ENCODE results near the gene ZFAND3. TPM values are rescaled to one million over a fixed set of nuclear protein-coding genes. Genes with fewer than 3 reads are reported as not detected.
"Not testable (repeated sequence)": the region's sequence is repeated elsewhere in the genome, so short reads cannot be mapped to it uniquely, and the experiment has no call there.

Gene ZFAND3
- polyA plus RNA-seq, 3 donors from 2014 or later = 3.1 to 10.2 (median 3.9) TPM

DNA sequence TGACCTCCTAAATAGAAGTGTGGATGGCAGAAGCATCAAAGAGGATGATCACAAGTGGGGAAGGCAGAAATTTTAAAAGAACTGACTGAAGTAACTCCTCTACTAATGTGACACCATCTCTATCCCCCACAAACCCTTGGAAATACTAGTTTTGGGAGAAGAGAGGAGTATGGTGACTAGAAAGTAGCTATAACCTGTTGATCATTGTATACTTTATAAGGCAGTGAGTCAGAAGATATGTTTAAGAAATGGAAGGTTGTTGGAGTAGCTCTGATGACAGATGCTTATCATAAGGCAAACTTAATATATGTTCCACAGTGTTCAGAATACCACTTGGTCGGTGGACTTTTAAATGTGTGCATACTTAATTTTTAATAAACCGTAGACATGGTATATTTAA is 116.6 kb downstream of the ZFAND3 start:
- H3K27ac Mint-ChIP-seq = peak overlapping the region in 5 of 6 donors; percentile 34 to 80 (median 58)
- DNase-seq = no peak
- H3K27me3 Mint-ChIP-seq (ENCODE audit: low read depth in 3 of 3) = peaks cover 0 to 2% (median 0%) of the 10 kb centered on the region in 3 donors
- peaks cover 51 to 71% of the 10 kb centered on the region in 2 donors for H3K4me1 Mint-ChIP-seq
- no peaks in the 10 kb centered on the region for H3K9me3 Mint-ChIP-seq
- peaks cover 0 to 6% (median 0%) of the 10 kb centered on the region in 3 donors for H3K36me3 Mint-ChIP-seq
- peak overlapping the region in 4 of 5 donors; percentile 5 to 54 (median 35) for H3K4me3 Mint-ChIP-seq

DNA sequence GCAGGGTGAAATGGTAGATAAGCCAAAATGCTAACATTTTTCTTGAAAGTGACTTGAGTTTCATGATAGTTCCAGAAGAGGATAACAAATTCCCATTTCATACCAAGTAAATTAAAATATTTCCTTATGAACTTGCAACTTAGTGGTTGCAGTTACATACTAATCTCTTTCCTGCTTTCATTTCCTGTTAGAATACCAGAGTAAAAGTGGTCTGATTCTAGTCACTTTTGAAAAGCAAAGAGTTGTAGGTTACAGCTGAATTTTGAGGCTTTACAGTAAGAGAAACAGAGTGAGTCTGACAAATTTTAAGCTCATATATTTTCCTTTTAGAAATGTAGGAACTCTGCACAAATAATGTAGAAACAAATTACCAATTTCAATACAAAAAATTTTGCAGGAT is 117.4 kb downstream of the ZFAND3 start:
- Mint-ChIP-seq H3K4me1 (peaks cover 48 to 63% of the 10 kb centered on the region in 2 donors), H3K27me3 (ENCODE audit: low read depth in 3 of 3) (no peaks in the 10 kb centered on the region), H3K36me3 (peaks cover 0 to 6% (median 0%) of the 10 kb centered on the region in 3 donors), H3K27ac (peak overlapping the region; percentile 9 to 77 (median 50)), H3K9me3 (no peaks in the 10 kb centered on the region), H3K4me3 (peak overlapping the region; percentile 34 to 63 (median 51))
- peak in 1 of 3 donors; percentile 14 for DNase-seq

GRCh38 chr6:37938909-37939308 is 119.4 kb downstream of the ZFAND3 start:
- no peaks in the 10 kb centered on the region for H3K9me3 Mint-ChIP-seq
- H3K27ac Mint-ChIP-seq = peak overlapping the region in 3 of 6 donors; percentile 5 to 46 (median 44)
- H3K36me3 Mint-ChIP-seq = peaks cover 0 to 3% (median 0%) of the 10 kb centered on the region in 3 donors
- H3K27me3 Mint-ChIP-seq (ENCODE audit: low read depth in 3 of 3) = no peaks in the 10 kb centered on the region
- H3K4me3 Mint-ChIP-seq = peak overlapping the region in 1 of 5 donors; percentile 49
- H3K4me1 Mint-ChIP-seq = peaks cover 51 to 63% of the 10 kb centered on the region in 2 donors
- no peak for DNase-seq

- Mint-ChIP-seq H3K36me3 (no peaks in the 10 kb centered on the region), H3K9me3 (no peaks in the 10 kb centered on the region), H3K27ac (no peak overlapping the region), H3K4me3 (no peak overlapping the region), H3K27me3 (ENCODE audit: low read depth in 3 of 3) (no peaks in the 10 kb centered on the region), H3K4me1 (peaks cover 43 to 71% of the 10 kb centered on the region in 2 donors)
- DNase-seq = no peak
These were observed 120.7 kb downstream of the ZFAND3 start for GRCh38 chr6:37940074-37940847.

DNA sequence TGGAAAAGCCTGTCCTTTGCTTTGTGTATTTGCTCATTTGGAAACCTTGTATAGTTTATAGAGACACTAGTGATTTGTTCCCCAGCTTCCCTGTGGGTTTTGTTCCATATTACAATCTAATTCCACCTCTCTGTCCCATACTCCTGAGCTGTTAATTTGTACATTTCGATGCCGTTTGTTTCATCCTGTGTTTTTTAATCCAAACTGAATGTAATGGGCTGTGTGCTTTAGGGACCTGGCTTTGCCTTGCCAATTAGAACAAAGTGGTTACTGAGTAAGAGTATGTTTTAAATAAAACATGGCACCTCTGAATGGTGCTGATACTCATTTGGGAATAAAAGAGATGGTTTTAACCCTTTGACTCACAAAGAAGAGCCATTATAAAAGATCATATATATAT is 122.3 kb downstream of the ZFAND3 start:
- peaks cover 27 to 72% of the 10 kb centered on the region in 2 donors for H3K4me1 Mint-ChIP-seq
- H3K9me3 Mint-ChIP-seq = no peaks in the 10 kb centered on the region
- no peaks in the 10 kb centered on the region for H3K36me3 Mint-ChIP-seq
- H3K4me3 Mint-ChIP-seq = no peak overlapping the region
- H3K27ac Mint-ChIP-seq = no peak overlapping the region
- H3K27me3 Mint-ChIP-seq (ENCODE audit: low read depth in 3 of 3) = no peaks in the 10 kb centered on the region
- no peak for DNase-seq

- Mint-ChIP-seq H3K27ac (peak overlapping the region in 2 of 6 donors; percentile 30 to 46), H3K36me3 (no peaks in the 10 kb centered on the region), H3K27me3 (ENCODE audit: low read depth in 3 of 3) (no peaks in the 10 kb centered on the region), H3K9me3 (no peaks in the 10 kb centered on the region), H3K4me3 (no peak overlapping the region), H3K4me1 (peaks cover 18 to 69% of the 10 kb centered on the region in 2 donors)
- no peak for DNase-seq
These were observed 123.3 kb downstream of the ZFAND3 start for GRCh38 chr6:37942606-37943376.

- no peak for DNase-seq
- Mint-ChIP-seq H3K4me1 (peaks cover 10 to 67% of the 10 kb centered on the region in 2 donors), H3K4me3 (no peak overlapping the region), H3K27me3 (ENCODE audit: low read depth in 3 of 3) (no peaks in the 10 kb centered on the region), H3K9me3 (no peaks in the 10 kb centered on the region), H3K27ac (peak overlapping the region in 1 of 6 donors; percentile 34), H3K36me3 (no peaks in the 10 kb centered on the region)
These were observed 124.0 kb downstream of the ZFAND3 start for GRCh38 chr6:37943436-37944058.

DNA sequence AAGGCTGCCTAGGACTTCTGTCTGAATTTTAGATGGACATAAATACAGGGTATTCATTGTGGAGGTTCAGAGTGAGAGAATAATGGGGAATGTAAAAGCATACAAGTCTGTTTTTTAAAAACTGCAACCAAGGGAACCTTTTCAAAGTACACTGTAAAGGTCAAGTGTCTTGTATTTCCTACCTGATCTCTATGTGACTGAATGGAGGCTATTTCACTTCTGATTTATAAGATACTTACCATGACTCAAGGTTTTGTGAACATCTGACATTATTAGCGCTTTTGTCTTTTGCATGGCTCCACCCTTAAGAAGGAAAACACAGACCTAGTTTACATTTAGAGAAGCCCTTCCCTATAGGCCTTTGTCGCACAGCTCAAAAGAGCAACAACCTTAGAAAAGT is 126.5 kb downstream of the ZFAND3 start:
- no peak for DNase-seq
- no peaks in the 10 kb centered on the region for H3K36me3 Mint-ChIP-seq
- no peak overlapping the region for H3K27ac Mint-ChIP-seq
- H3K4me1 Mint-ChIP-seq = peaks cover 0 to 75% of the 10 kb centered on the region in 2 donors
- no peaks in the 10 kb centered on the region for H3K27me3 Mint-ChIP-seq (ENCODE audit: low read depth in 3 of 3)
- no peaks in the 10 kb centered on the region for H3K9me3 Mint-ChIP-seq
- no peak overlapping the region for H3K4me3 Mint-ChIP-seq

DNA sequence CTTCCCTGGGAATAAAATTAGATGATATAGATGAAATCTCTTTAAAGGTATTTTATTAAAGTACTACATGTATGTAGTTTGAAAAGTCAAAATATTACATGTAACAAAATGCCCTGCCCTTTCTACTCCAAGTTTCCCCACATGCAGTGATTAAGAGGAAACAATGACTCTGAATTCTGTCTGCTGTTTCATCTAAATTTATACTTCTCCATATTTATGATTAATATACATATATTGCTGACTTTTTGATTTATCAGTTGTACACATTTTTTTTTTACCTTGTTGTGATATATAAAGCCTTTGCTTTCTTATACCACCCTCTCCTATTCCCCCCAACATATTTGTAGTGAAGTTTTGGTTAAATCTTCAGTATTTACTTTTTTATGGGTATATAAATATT is 127.9 kb downstream of the ZFAND3 start:
- H3K27ac Mint-ChIP-seq = peak overlapping the region in 1 of 6 donors; percentile 9
- no peak overlapping the region for H3K4me3 Mint-ChIP-seq
- H3K9me3 Mint-ChIP-seq = no peaks in the 10 kb centered on the region

GRCh38 chr6:37948584-37948983 is 129.1 kb downstream of the ZFAND3 start:
- not testable (repeated sequence) for DNase-seq; H3K9me3 Mint-ChIP-seq; H3K27ac Mint-ChIP-seq; H3K27me3 Mint-ChIP-seq (ENCODE audit: low read depth in 3 of 3); H3K36me3 Mint-ChIP-seq; H3K4me3 Mint-ChIP-seq
- peaks cover 0 to 83% of the 10 kb centered on the region in 2 donors for H3K4me1 Mint-ChIP-seq

More for the DNA sequence above, 127.9 kb downstream of the ZFAND3 start:
- Mint-ChIP-seq H3K36me3 (no peaks in the 10 kb centered on the region), H3K4me1 (peaks cover 0 to 86% of the 10 kb centered on the region in 2 donors), H3K27me3 (ENCODE audit: low read depth in 3 of 3) (no peaks in the 10 kb centered on the region)
- no peak for DNase-seq

- peaks cover 0 to 52% of the 10 kb centered on the region in 2 donors for H3K4me1 Mint-ChIP-seq
- peak overlapping the region in 1 of 6 donors; percentile 26 for H3K27ac Mint-ChIP-seq
- no peaks in the 10 kb centered on the region for H3K36me3 Mint-ChIP-seq
- no peaks in the 10 kb centered on the region for H3K27me3 Mint-ChIP-seq (ENCODE audit: low read depth in 3 of 3)
- DNase-seq = no peak
- peak overlapping the region in 4 of 5 donors; percentile 2 to 56 (median 42) for H3K4me3 Mint-ChIP-seq
- H3K9me3 Mint-ChIP-seq = no peaks in the 10 kb centered on the region
These were observed 132.5 kb downstream of the ZFAND3 start for GRCh38 chr6:37952027-37952426.

GRCh38 chr6:37954791-37955190 is 135.3 kb downstream of the ZFAND3 start:
- no peak for DNase-seq
- no peak overlapping the region for H3K27ac Mint-ChIP-seq
- H3K4me3 Mint-ChIP-seq = no peak overlapping the region
- no peaks in the 10 kb centered on the region for H3K27me3 Mint-ChIP-seq (ENCODE audit: low read depth in 3 of 3)
- H3K4me1 Mint-ChIP-seq = peaks cover 15 to 43% of the 10 kb centered on the region in 2 donors
- no peaks in the 10 kb centered on the region for H3K9me3 Mint-ChIP-seq
- no peaks in the 10 kb centered on the region for H3K36me3 Mint-ChIP-seq

DNA sequence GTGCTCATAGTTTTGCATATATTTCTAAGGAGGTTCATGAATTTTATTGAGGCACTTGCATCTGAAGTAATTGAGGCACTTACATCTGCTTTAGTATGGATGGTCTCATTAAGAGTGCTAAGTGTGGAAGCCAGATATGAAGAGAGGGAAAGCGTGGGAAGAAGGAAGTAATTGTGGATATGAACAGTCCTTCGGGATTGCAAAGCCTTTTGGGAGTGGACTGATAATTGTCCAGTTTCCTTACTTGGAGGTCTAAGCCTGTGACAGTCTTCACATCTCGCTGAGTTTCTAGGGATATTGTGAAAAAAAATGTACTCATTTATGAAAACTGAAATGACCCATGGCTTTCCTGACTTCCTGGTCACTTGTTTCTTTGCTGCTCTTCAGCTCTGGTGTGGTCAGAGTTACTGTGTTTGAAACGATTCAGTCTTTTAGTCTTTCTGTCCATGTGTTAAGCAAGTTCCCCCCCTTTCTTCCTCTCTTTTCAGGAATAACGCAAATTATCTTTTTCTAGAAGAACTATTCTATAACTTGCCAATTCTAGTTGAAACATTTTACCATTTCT is 137.3 kb downstream of the ZFAND3 start:
- Mint-ChIP-seq H3K27me3 (ENCODE audit: low read depth in 3 of 3) (no peaks in the 10 kb centered on the region), H3K9me3 (no peaks in the 10 kb centered on the region), H3K27ac (no peak overlapping the region), H3K4me3 (no peak overlapping the region), H3K36me3 (no peaks in the 10 kb centered on the region), H3K4me1 (peaks cover 35 to 43% of the 10 kb centered on the region in 2 donors)
- no peak for DNase-seq

All from immature natural killer cell (primary cell).